NCI-H2196 treated with DMSO at 0.1 percent for 48 hours (cell line): ENCODE data around the gene TRPM2.
"Not testable (repeated sequence)": the region's sequence is repeated elsewhere in the genome, so short reads cannot be mapped to it uniquely, and the experiment has no call there.

Experiments
- DNase-seq: peaks from one replicate; lab custom pipeline; 2025; ENCODE audit not compliant: unreplicated experiment; lab: John Stamatoyannopoulos, UW

The TRPM2 gene

DNA sequence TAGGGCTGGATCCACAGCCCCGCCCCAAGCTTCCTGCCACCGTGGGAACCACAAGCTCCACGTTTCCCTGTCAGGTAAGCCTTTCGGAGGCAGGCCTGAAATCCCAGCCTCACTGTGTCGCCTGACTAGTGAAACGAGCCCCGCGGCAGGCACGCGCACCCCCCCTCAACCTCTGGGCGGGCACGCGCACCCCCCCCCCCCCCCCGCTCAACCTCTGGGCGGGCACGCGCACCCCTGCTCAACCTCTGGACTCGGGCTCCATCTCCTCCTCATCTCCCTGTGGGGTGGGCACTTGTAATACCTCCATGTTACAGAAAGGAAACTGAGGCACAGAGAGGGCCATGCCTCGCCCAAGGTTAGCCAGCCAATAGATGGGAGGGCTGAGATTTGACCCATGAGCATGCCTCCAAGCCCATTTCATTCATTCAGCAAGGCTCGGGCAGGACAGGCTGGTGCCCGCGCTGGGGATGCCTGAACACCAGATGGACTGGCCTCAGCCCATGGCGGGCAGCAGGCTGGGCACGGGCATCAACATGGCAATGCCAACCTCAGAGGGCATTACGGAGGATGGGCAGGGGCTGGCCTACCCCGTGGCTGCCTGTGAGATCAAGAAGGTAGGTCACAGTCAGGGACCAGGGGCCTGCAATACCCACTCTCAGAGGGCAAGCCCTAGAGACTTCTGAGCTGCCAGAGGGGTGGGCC, 18.9 kb upstream of the TRPM2 start:
- no peak for DNase-seq

DNA sequence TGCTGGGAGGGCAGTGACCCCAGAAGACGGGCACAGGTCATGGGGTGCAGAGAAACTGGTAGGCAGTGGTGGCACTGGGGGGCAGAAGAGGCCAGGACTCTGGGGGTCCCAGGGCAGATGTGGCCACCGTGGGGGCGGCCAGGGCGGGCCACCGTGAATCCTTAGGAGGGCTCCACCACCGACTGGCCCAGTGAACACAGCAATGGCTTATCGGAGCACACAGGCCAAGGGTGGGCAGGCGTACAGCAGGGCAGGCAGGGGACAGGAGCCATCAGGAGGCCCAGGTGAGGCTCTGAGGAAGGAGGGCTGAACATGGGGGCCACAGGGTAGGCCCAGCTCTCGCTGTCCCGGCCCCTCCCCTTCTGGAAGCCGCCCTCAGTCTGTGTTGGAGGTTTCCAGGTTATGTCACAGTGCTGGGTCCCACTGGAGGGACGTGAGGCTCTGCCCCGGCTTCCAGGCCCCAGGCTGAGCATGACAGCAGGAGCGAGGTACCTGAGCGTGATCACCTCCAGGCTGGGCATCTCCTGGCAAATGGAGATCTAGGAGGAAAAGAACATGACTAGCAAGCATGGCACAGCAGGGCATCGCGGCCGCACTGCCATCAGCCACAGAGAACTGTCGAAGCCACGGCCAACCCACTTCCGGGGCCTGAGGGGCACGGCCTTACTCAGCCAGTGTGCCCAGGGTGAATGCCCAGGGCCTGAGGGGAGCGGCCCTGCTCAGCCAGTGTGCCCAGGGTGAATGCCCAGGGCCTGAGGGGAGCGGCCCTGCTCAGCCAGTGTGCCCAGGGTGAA, 18.0 kb upstream of the TRPM2 start:
- no peak for DNase-seq

DNA sequence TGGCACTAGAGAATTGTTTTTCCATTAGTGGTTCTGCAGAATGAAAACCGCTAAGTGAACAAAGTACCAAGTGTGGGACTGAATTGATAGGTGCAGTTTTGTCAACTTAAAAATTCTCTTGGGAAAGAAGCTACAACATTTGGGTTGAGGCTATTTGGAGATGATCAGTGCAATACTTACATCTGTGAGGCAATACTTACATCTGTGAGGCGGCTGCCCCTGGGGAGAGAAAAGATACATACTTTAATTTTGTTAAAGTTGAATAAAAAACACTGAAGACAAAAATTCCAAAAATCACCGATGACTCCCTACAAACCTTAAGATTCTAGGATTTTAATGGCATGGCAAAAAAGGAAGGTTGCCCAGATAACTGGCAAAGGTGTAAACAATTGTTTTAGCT, 16.0 kb upstream of the TRPM2 start:
- no peak for DNase-seq

DNA sequence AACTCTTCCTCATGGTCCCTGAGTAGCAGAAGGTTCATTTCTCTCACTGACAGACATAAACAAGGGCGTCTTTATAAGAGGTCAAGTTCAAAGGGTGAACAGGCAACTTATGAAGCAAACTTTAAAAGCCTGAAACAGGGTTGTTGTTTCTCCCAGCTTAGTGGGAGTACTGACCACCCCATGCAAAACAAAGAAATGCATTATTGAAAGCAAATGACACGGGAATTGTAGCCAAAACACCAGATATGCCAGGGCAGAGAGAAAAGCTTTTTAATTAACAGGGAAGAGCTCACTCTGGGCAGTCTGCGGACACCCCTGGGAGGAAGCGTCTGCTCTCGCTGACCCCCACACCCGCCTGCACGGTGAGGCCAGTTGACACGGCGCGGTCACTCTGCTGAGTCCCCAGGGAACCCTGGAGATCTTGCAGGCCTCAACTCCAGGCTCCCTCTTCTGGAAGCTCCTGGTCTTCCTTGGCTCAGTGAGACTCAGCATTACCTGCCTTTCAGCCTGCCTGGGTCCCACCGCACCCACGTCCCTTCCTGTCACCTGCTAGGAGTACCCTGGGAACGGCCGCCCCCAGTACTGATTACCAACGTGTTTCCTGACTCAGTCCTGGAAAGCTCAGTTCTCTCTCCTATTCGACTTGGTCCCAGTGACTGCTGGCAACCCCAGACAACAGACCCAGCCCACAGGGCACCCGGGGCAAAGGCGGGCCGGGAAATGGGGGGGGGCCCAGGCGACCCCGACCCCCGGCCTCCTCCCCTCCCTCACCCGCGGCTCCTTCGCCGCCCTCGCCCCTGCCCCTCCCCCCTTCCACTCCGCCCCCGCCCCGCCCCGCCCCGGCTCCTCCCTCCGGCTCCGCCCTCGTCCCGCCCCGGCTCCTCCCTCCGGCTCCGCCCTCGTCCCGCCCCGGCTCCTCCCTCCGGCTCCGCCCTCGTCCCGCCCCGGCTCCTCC, 15.2 kb upstream of the TRPM2 start:
- peak; percentile 41 for DNase-seq

DNA sequence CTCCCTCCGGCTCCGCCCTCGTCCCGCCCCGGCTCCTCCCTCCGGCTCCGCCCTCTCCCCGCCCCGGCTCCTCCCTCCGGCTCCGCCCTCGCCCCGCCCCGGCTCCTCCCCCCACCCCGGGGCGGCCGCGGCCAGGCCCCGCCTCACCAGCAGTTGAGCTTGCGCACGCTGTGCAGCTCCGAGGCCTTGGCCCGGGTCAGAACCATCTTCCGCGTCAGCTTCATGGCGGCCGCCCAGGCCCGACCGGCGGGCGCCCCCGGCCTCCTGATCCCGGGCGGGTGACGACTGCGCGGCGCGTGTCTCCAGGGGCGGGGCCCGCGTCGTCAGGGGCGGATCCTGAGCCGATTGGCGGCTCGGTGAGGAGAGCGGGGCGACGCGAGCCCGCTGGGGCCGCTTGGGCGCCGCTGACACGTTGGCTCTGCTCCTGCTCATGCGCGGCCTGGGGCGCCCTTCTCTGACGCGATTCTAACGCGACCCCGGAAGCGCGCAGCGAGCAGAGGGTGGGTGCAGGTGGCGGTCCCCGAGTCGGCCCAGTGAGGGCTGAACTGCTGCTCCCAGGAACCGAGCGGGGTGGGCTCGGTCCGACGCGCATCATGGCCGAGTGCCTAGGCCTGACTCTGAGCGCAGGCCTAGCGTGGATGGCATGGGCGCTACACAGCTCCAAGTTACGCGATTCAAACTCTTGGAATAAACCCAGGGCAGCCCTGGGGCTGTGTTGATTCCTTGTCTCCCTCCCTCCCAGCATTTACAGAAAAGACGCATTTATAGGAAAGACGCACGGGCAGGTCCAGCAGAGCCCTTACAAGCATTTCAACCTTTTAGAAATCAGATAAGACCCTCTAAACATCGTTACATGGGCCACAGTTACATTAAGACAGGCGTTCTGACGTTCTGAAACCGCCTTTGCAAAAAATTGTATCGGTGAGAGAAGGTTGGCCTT, 14.2 kb upstream of the TRPM2 start, which contains the start of gene CFAP410:
Gene CFAP410, minus strand, starts transcription at position 420 of the 940 bp plus-strand sequence. Its CDS starts 196 bp downstream, at position 224.
- DNase-seq: peak; percentile 91

DNA sequence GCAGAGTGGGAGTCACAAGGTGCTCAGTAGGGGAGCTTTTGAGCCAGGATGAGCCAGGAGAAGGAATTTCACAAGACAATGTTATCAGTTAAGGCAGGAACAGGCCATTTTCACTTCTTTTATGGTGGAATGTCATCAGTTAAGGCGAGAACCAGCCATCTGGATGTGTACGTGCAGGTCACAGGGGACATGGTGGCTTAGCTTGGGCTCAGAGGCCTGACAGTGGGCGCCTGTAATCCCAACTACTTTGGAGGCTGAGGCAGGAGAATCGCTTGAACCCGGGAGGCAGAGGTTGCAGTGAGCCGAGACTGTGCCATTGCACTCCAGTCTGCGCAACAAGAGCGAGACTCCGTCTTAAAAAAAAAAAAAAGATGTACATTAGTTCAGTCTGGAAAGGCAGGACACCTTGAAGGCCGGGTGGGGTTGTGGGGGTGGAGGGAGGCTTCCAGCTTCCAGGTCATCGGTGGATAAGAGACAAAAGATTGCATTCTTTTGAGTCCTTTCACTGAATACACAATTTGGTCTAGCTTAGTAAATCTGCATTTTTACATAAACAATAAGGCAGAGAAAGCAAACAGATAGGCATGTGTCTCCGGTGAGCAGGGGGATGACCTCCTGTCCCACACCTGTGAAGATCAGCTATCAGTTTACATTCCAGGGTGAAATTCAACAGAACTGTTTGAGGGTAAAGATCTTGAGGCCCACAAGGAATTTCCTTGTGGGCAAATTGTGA, 11.5 kb upstream of the TRPM2 start:
- DNase-seq: not testable (repeated sequence)

DNA sequence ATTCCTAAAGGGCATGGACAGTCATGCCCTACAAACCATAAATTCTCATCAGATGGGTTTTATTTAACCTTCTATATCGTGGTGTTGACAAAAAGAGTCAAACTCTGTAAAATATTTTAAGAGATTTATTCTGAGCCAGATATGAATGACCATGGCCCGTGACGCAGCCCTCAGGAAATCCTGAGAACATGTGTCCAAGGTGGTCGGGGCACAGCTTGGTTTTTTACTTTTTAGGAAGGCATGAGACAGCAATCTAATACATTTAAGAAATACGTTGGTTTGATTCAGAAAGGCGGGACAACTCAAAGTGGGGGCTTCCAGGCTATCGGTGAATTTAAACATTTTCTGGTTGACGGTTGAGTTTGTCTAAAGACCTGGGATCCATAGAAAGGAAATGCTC, 10.4 kb upstream of the TRPM2 start:
- not testable (repeated sequence) for DNase-seq

DNA sequence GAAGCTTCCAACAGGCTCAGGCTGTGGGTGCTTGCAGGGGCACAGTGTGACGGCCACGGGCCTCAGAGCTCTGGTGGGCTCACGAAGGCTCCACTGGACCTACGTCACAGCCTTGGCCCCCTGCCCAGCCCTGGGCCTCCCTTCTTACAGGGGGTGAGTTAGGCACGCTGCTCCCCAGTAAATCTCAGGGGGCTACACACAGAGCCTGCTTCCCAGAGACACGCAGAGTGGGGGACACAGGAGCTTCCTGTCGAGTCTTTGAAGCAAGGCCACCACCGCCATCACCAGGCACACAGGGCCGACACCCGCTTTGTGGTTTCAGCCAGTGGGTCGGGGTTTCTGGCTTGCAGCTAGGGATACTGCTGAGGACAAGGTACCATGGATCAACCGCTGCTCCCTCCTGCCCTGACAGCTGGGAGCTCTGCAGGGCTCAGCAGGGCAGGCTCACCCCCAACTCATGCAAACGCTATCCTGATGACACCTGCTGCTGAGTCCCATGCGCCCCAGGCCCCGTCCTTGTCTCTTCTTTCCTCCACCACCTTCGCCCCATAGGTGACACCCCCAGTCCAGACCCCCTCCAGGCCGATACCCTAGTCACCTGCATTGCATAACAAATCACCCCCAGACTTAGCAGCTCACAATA, 8.8 kb upstream of the TRPM2 start:
- DNase-seq: no peak

DNA sequence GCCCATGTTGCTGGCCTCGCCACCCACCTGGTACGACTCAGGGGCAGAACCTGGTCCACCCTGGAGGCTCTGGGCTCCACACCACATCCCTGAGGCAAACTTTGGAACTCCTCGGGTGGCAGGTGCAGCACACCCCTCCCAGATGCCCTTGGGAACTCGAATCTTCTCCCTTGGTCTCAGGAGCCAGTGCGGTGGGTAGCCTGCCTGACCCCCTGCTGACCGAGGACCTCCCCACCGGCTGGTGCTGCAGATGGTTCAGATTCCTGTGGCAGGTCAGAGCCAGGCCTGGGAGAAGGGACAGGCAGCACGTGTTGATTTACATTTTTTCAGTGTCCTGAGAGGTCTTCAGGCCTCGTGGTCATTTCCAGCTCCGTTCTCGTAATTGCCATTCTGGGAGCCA, 7.9 kb upstream of the TRPM2 start:
- DNase-seq: no peak

DNA sequence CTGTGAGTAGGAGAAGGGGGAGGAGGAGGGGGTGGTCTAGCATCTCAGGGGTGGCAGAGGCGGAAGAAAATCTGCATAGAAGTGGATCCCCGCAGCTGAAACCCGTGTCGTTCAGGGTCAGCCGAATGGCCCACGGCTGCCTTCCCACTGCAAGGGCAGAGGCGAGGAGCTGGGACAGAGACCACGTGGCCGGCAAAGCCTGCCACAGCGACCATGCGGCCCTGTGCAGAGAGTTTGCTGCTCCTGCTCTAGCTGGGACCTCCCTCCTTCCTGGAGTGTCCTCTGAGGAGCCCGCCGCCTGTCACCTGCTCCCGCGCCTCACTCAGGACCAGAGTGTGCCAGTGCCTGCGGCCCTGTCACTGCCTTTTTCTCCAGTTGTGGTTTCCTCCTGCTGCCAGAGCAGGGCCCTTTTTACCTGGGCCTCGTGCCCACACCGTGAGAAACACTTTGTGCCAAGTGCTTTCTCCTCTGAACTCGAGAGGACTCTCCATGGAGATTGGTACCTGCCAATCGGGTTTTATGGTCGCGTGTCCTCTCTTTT, 5.4 kb upstream of the TRPM2 start:
- DNase-seq: peak; percentile 19

DNA sequence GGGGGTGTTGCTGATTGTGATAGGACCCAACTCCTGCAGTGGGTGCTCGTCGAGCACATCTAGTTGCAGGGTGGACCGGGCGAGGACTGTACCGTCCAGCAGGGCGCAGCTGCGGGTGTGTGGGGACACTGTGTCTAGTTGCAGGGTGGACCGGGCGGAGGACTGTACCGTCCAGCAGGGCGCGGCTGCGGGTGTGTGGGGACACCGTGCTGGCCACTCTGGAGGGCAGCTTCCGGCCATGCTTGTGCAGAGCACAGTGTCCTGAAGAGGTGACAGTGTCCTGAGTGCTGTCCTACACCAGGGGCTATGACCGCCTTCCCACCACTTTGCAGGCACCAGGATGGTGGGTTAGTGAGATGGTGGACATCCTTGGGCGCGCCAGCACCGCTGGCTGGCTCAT, 4.6 kb upstream of the TRPM2 start:
- DNase-seq: no peak

DNA sequence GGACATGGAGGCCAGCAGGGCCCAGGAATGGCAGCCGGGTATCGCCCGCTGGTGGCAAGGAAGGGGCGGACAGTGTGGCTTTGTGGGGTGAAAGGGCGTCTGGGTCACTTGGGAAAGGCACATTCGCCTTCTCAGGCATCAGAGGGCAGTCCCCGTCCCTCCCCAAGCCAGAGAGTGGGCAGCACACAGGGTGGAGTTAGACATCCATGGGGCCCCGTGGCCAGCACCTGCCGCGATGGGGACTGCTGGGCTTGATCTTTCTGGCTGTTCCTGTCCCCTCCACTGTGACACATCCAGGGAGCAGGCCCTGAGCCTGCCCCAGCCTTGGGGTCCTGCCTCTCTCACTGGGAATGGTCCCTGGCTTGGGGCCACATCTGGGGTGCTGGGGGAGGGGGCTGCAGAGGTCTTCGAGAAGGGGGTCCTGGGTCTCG, 4.0 kb upstream of the TRPM2 start:
- no peak for DNase-seq

DNA sequence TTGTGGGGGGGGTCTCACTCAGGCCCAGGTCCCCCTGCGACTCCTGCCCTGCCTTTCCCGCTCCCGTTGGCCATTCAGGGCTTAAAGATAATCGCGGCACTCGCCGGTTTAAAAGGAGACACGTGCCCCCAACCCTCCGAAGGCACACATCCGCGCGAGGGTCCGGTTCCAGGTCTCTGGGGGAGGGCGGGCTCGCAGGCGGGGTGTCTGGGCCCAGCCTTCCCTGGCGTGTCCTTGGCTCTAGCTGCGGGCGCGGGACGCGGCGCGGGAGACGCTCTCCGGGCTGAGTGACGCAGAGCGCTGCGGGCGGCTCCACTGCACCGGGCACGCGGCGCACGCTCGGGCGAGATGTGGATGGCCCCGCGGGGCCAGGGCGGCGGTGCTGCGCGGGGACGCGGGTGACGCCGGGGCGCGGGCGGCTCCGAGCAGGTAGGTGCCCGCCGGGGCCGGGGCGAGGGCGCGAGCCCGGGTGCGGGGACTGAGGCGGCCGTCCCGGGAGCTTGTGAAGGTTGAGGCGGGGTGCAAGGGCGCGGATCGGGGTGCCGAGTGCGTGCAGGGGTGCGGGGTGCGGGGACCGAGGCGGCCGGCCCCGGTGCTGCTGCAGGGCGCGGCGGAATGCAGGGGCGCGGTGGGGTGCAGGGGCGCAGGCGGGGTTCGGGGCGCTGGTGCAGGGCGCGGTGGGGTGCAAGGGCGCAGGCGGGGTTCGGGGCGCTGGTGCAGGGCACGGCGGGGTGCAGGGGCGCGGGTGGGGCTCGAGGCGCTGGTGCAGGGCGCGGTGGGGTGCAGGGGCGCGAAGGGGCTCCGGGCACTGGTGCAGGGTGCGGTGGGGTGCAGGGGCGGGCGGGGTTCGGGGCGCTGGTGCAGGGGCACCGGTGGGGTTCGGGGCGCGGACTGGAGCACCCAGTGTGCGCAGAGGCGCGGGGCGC, 3.3 kb upstream of the TRPM2 start:
- DNase-seq: no peak

DNA sequence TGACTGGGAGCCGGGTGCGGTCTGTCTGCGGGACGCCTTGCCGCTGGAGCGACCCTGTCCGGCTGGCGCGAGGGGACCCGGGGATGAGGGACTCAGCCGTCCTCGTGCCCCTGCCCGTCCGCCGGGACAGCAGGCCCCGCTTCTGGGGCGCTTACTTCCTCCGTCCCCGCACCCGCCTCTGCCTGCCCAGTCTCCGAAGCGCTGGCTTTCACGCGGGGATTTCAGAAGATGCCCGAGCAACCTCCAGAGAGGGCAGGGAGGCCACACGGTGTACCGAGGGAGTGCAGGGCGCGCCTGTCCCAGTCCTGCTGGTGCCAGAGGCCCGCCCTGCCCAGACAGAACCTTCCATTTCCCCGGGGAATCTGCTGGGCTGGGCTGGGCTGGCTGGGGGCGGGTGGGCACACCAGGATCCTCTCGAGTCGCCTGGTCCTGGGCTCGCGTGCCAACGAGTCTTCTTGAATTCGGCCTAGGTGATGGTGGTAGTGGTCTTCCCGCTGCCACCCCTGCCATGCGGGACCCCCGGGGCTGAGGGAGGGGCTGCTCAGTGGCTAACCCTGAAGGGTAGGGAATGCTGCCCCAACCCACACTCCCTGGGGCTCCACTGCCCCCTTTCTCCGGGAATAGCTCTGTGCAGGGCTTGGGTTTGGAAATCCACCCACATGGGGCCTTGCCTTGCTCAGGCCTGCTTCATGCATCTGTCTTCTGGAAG, 2.5 kb upstream of the TRPM2 start:
- DNase-seq: no peak

DNA sequence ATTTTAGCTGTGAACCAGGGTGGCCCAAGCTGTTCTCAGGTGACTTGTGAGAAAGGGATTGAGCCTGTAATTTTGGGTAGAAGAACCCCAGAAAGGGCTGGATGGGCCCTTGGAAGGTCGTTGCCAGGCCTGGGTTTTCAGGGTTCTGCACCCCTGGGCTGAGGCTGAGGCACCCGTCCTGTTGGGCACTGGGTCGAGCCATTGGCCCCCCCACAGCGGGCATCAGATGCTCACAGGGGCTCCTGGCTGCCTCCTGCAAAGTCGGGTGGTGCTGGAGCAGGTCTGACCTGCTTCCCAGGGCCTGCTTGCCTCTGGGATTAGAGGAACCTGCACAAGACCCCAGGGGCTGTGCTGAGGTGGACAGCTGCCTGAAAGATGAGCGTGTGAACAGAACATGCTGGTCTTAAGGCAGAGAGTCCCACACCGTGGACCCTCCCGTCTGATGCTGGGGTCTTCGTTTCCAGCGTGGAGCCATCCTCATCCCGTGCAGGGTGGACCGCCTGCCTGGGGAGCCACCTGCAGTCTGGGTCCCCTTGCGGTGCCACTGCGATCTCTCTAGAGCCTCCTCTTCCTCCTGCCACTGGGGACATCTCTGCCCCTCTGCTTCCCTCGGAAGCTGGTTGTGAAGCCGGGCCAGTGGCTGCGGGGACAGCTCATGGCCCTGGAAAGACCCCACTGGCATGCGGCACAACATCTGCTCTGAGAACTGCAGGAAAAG, 1.7 kb upstream of the TRPM2 start:
- no peak for DNase-seq

DNA sequence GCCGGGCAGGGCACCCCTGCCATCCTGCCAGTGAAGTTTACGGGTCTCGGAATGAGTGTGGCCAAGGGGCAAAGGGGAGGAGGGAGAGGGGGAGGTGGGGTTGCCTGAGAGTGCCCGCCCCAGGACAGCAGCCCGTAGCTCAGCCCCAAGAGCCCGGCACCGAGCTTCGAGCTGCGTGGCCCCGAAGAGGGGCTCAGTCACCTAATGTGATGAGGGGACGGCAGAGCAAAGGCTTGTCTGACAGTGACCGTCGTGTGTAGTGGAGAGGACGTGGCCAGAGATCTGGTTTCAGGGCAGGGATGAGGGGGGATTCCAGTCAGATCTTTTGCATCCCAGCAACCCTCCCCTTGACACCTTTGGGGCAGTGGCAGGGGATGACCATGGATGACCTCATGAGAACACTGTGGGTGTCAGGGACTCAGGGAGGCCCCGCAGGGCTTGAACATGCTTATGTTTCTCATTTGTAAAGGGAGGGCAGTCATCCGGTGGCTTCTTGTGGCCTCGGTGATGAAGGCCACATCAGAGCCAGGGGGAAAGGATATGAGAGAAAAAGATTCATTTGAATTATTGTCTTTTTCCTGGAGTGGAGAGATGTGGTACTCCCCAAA, 1.1 kb upstream of the TRPM2 start:
- no peak for DNase-seq
